Natural killer cell treated with Interleukin-12 subunit alpha and Interleukin-12 subunit beta and Interleukin-15 and Interleukin-18, amount 100 ng/mL, for 72 hours (primary cell): ENCODE measurements around the gene WWP2. TPM values are rescaled to one million over a fixed set of nuclear protein-coding genes. Genes with fewer than 3 reads are reported as not detected.
"Not testable (repeated sequence)": the region's sequence is repeated elsewhere in the genome, so short reads cannot be mapped to it uniquely, and the experiment has no call there.

Source experiments
- ATAC-seq, 2 donors: fragments of 150-1000 bp; cut with Tn5 transposase in 1 of 2; sonication (Bioruptor Pico), chemical (Tn5 transposase) in 1 of 2; 2 replicates each; pipeline ENCODE4 v1.10.0; 2021
- DNase-seq: peaks from one replicate; pipeline ENCODE4 v3.0.0; 2022; ENCODE audit warnings: low spot score
- H3K27ac Mint-ChIP-seq, 2 donors: 1 replicate in 1 of 2; 2 replicates in 1 of 2; pipeline ENCODE4 v1.8.0; 2022; ENCODE audit warnings: mixed read lengths in 2 of 2, mild to moderate bottlenecking in 1 of 2, moderate library complexity in 1 of 2
- H3K27me3 Mint-ChIP-seq, 2 donors: 1 replicate in 1 of 2; 2 replicates in 1 of 2; pipeline ENCODE4 v1.8.0; 2022; ENCODE audit warnings: mixed read lengths in 2 of 2
- H3K36me3 Mint-ChIP-seq: one replicate; pipeline ENCODE4 v1.8.0; 2022; ENCODE audit warnings: mixed read lengths
- H3K4me1 Mint-ChIP-seq, 2 donors: 1 replicate in 1 of 2; 2 replicates in 1 of 2; pipeline ENCODE4 v1.8.0; 2022; ENCODE audit warnings: low read depth in 2 of 2, mixed read lengths in 2 of 2, mild to moderate bottlenecking in 1 of 2
- H3K4me3 Mint-ChIP-seq: one replicate; pipeline ENCODE4 v1.8.0; 2022; ENCODE audit warnings: mixed read lengths
- H3K9me3 Mint-ChIP-seq: 2 replicates; pipeline ENCODE4 v1.8.0; 2022; ENCODE audit warnings: mixed read lengths
- total RNA-seq, 2 donors: library from RNA; stranded (reverse); gene quantifications; one replicate each; pipeline ENCODE4 v1.2.3, GENCODE V29; 2022

The WWP2 gene
- total RNA-seq, 2 donors from 2014 or later, result 82.8 to 93.2 TPM

DNA sequence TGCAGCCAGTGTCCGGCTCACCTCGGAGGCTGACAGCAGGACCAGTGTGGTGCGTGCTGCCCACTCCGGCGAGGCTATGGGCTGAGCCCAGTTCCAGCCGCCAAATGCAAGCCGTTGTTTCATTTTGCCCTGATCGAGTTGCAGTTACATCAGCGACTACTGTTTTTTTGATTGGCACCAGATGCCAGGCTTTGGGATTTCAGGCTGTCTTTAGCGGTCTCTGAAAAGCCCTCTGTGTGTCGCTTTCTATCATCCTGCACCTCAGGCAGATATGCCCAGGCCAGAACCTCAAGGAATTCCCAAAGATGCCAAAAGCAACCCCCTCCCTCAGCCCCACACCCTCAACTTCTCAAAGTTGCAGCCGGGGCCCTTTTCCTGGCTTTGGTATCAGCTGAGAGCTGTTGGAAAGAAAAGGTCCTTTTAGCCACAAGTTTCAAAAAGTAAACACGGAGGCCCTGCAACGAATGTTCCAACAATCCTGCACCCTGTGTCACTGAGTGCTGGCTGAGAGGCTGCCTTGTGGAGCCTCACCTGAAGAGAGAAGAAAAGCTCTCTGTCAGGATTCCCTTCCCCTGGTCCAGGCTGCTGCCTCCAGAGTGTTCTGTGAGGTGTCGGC lies 58.9 kb downstream of the WWP2 start:
- Mint-ChIP-seq H3K4me3 (no peak overlapping the region), H3K36me3 (peaks cover 8% of the 10 kb centered on the region), H3K27ac (peak overlapping the region in 1 of 2 donors; percentile 49), H3K27me3 (no peaks in the 10 kb centered on the region), H3K4me1 (peaks cover 0 to 19% of the 10 kb centered on the region in 2 donors), H3K9me3 (no peaks in the 10 kb centered on the region)
- ATAC-seq (no peak), DNase-seq (no peak)

DNA sequence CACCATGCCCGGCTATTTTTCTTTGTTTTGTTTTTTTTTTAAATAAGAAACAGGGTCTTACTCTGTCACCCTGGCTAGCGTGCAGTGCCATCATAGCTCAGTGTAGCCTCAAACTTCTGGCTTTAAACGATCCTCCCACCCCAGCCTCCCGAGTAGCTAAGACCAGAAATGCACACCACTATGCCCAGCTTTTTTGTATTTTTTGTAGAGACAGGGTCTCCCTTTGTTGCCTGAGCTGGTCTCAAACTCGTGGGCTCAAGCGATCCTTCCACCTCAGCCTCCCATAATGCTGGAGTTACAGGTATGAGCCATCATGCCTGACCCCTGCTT lies 59.7 kb downstream of the WWP2 start:
- no peaks in the 10 kb centered on the region for H3K27me3 Mint-ChIP-seq
- peaks cover 0 to 19% of the 10 kb centered on the region in 2 donors for H3K4me1 Mint-ChIP-seq
- DNase-seq, result no peak
- peak overlapping the region in 1 of 2 donors; percentile 43 for H3K27ac Mint-ChIP-seq
- H3K4me3 Mint-ChIP-seq, result no peak overlapping the region
- no peaks in the 10 kb centered on the region for H3K9me3 Mint-ChIP-seq
- H3K36me3 Mint-ChIP-seq, result peaks cover 8% of the 10 kb centered on the region
- no peak for ATAC-seq

DNA sequence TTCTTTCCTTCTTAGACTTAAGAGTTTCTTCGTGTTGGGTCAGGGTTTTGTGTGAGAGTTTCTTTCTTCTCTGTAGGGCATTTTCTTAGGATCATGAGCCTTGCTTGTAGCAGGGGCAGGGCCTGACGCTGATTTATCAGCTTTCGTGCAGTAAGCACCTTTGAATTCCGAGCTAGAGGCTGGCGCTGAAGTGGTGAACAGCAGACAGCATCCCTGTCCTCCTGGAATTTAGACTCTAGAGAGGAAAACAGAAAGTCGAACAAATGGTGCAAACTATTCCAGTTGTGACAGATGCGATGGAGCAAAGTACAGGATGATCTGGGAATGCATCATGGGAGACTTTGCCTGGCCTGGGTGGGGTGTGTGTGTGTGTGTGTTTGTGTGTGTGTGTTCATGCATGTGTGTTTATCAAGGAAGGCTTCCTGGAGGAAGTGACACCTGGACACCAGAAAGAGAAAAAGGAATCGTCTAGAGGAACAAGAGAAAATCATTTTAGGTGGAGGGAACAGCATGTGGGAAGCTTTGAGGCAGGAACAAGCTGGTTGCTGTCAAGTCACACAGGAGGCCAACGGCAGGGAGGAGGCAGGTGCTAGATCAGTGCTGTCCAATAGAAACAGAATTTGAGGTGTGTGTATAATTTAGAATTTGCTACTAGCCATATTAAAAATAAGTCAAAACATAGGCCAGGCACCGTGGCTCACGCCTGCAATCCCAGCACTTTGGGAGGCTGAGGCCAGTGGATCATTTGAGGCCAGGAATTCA lies 60.2 kb downstream of the WWP2 start:
- H3K9me3 Mint-ChIP-seq, result no peaks in the 10 kb centered on the region
- ATAC-seq (no peak), DNase-seq (no peak)
- peaks cover 8% of the 10 kb centered on the region for H3K36me3 Mint-ChIP-seq
- peaks cover 0 to 19% of the 10 kb centered on the region in 2 donors for H3K4me1 Mint-ChIP-seq
- H3K4me3 Mint-ChIP-seq, result no peak overlapping the region
- H3K27me3 Mint-ChIP-seq, result no peaks in the 10 kb centered on the region
- H3K27ac Mint-ChIP-seq, result peak overlapping the region in 1 of 2 donors; percentile 43

DNA sequence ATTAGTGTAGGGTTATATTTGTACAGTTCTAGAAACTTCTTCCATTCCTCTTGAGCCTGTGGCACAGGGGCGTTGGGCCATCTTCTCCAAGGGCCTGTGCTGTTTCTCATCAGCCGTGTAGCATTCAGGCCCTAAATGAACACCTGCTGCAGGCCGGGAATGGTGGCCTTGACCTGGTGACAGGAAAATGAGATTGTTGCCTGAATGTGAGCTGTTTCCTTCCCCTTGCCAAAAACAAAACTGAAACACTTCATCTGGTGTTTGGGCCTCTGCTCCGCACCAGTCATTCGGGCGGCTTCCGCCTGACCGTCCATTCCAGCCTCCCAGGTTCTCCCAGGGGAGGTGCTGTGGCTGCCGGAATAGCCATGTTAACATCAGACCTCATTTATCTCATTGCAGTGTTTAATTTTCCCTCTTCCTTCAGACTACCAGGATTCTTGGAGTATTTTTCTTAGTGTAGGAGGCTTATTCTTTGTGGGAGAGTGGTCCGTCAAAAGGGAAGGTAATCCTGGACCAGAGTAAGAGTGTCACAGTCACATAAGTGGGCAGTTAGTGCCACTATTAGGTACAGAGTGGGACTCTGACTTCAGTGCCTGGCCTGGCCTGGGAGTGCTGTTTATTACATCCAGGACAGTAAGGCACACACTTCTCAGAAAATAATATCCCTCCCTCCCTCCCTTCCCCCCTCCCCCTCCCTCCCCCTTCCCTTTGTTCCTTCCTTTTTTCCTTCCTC lies 61.9 kb downstream of the WWP2 start:
- peaks cover 5% of the 10 kb centered on the region for H3K36me3 Mint-ChIP-seq
- H3K27ac Mint-ChIP-seq, result peak overlapping the region; percentile 31 to 81
- H3K4me1 Mint-ChIP-seq, result peaks cover 1 to 13% of the 10 kb centered on the region in 2 donors
- H3K27me3 Mint-ChIP-seq, result no peaks in the 10 kb centered on the region
- ATAC-seq (peak in 1 of 2 donors; percentile 62), DNase-seq (no peak)
- no peaks in the 10 kb centered on the region for H3K9me3 Mint-ChIP-seq
- peak overlapping the region; percentile 1 for H3K4me3 Mint-ChIP-seq

DNA sequence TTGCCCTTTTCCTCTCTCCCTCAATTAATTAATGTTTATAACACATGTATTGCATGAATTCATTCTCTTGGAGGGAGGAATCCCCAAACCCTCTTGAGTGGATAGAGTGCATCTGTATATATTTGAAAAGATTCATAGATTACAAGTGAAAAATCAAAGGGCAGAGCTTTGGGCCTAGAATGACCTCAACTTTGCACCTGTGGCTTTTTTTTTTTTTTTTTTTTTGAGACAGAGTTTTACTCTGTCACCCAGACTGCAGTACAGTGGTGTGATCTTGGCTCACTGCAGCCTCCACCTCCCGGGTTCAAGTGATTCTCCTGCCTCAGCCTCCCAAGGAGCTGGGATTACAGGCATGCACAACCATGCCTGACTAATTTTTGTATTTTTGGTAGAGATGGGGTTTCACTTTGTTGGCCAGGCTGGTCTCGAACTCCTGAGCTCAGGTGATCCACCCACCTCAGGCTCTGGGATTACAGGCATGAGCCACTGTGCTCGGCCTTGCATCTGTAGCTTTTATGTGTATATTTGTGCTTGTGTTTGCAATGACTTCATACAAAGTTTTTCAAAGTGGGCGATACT lies 62.5 kb downstream of the WWP2 start:
- H3K27ac Mint-ChIP-seq, result peak overlapping the region in 1 of 2 donors; percentile 81
- not testable (repeated sequence) for H3K27me3 Mint-ChIP-seq, ATAC-seq, H3K9me3 Mint-ChIP-seq, H3K4me3 Mint-ChIP-seq, H3K36me3 Mint-ChIP-seq, DNase-seq
- peaks cover 5 to 12% of the 10 kb centered on the region in 2 donors for H3K4me1 Mint-ChIP-seq

DNA sequence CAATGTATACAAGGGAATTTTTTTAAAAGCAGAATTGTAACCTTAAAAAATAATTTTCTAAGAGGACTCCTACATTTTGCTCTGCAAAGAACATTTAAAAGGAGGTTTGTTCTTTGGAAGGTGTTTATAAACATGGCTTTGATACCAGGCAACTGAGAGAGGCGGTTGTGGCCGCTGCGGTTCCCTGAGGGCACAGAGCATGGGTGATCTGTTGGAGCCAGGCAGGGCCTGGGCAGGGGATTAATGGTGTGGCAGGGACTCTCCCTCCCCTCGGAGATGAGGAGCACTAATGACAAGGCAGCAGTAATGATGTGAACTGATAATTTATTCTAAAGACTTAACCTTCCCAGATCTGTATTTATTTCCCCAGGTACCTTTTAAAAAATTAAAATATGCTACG lies 65.4 kb downstream of the WWP2 start:
- Mint-ChIP-seq H3K4me3 (no peak overlapping the region), H3K27me3 (no peaks in the 10 kb centered on the region), H3K4me1 (peaks cover 5 to 6% of the 10 kb centered on the region in 2 donors), H3K36me3 (peaks cover 7% of the 10 kb centered on the region), H3K9me3 (no peaks in the 10 kb centered on the region), H3K27ac (no peak overlapping the region)
- no peak for ATAC-seq
- DNase-seq, result no peak

DNA sequence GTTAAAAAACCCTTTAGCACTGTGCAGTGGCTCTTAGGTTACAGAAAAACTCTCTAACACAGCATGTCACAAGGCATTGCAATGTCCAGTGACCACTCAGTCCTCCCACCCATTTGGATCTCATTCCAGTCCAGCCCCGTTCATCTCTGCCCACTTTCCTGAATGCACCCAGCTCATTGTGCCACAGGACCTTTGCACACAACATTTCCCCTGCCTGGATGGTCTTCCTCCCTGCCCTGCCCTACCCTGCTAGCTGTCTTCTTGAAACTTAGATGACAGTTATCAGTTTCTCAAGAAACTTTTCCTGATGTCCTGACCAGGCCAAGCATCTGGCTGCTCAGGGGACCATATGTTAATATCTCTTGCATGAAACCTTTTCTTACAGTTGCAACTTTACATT lies 67.2 kb downstream of the WWP2 start:
- peaks cover 7% of the 10 kb centered on the region for H3K36me3 Mint-ChIP-seq
- DNase-seq (no peak), ATAC-seq (no peak)
- H3K4me1 Mint-ChIP-seq, result peaks cover 10 to 12% of the 10 kb centered on the region in 2 donors
- H3K27me3 Mint-ChIP-seq, result no peaks in the 10 kb centered on the region
- H3K9me3 Mint-ChIP-seq, result no peaks in the 10 kb centered on the region
- H3K4me3 Mint-ChIP-seq, result no peak overlapping the region
- peak overlapping the region in 1 of 2 donors; percentile 3 for H3K27ac Mint-ChIP-seq

DNA sequence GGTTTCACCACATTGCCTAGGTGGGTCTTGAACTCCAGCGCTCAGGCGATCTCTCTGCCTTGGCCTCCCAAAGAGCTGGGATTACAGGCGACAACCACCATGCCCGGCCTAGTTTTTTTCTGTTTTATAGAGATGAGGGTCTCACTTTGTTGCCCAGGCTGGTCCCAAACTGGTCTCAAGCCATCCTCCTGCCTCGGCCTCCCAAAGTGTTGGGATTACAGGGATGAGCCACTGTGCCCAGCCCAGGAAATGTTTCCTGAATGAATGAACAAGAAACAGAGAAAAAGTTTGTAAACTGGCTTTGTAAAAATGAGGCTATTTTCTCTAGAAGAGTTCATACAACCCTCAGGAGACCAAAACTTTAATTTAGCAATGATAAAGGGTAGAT lies 68.0 kb downstream of the WWP2 start:
- H3K4me1 Mint-ChIP-seq, result peaks cover 10 to 12% of the 10 kb centered on the region in 2 donors
- H3K4me3 Mint-ChIP-seq, result no peak overlapping the region
- peak overlapping the region in 1 of 2 donors; percentile 84 for H3K27ac Mint-ChIP-seq
- ATAC-seq, result no peak
- H3K36me3 Mint-ChIP-seq, result peaks cover 7% of the 10 kb centered on the region
- H3K9me3 Mint-ChIP-seq, result no peaks in the 10 kb centered on the region
- DNase-seq, result no peak
- no peaks in the 10 kb centered on the region for H3K27me3 Mint-ChIP-seq

DNA sequence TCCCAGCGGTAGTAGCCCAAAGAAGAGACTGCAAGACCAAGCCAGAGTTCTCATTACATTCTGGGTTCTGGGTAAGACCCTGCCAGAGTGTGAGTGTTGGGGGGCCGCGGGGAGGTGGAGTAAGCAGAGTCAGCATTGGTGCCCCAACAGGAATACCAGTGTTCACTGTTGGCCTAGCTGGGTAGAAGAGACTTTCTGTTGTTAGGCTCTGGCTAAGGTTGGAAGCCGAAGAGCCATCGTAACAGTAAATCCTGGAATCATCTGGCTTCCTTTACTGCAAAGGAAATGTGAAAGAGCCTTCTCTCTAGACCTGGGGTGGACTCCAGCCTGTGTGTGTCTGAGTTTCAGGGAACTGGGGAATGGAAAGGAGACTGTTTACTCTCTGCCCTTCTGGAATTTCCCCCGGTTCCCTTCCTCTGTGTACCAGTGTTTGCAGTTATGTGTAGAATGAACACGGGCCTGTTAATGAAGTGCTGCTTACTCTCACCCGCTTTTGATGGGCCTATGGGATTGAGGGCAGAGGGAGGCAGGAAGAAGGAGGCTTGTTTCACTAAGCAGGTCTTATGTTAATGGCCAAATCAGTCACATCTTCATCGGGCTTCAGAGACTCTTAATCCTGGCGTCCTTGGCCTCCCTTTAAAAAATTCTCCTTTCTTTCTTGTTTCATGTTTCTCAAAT lies 68.5 kb downstream of the WWP2 start:
- no peak for DNase-seq
- Mint-ChIP-seq H3K27me3 (no peaks in the 10 kb centered on the region), H3K4me1 (peaks cover 10 to 12% of the 10 kb centered on the region in 2 donors), H3K4me3 (no peak overlapping the region), H3K36me3 (peaks cover 7% of the 10 kb centered on the region), H3K27ac (peak overlapping the region in 1 of 2 donors; percentile 84), H3K9me3 (no peaks in the 10 kb centered on the region)
- no peak for ATAC-seq

DNA sequence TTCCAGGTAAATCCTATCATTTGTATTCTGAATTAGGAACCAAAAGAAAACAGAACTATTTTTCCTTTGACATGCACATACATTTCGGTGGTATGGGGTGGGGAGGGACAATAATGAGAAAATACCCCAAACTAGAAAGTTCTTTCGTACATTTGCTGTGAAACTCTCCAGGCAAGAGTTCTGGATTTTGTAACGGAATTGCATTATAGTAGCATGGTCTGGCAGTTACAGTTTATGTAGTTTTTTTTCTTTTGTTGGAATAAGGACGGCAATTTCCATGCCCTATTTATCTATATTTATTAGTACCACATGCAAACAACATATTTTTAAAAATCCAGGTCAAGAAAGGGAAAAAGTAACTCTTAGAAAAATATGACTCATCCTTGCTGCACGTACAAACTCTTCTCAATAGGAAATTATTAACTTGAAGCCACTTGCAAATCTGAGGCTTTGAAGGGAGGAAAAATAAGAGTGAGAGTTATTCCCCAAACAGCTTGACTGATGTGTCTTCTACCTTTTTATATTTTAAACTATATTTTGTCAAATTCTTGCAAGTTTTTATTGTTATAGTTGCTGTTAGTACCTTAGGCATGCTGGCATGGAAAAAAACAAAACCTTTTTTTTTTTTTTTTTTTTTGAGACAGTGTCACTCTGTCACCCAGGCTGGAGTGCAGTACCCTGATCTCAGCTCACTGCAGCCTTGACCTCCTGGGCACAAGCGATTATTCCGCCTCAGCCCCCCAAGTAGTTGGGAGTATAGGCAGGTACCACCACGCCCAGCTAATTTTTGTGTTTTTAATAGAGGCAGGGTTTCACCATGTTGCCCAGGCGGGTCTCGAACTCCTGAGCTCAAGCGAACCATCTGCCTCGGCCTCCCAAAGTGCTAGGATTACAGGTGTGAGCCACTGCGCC lies 69.3 kb downstream of the WWP2 start:
- Mint-ChIP-seq H3K4me1 (peaks cover 10 to 12% of the 10 kb centered on the region in 2 donors), H3K36me3 (peaks cover 7% of the 10 kb centered on the region), H3K27ac (no peak overlapping the region)

DNA sequence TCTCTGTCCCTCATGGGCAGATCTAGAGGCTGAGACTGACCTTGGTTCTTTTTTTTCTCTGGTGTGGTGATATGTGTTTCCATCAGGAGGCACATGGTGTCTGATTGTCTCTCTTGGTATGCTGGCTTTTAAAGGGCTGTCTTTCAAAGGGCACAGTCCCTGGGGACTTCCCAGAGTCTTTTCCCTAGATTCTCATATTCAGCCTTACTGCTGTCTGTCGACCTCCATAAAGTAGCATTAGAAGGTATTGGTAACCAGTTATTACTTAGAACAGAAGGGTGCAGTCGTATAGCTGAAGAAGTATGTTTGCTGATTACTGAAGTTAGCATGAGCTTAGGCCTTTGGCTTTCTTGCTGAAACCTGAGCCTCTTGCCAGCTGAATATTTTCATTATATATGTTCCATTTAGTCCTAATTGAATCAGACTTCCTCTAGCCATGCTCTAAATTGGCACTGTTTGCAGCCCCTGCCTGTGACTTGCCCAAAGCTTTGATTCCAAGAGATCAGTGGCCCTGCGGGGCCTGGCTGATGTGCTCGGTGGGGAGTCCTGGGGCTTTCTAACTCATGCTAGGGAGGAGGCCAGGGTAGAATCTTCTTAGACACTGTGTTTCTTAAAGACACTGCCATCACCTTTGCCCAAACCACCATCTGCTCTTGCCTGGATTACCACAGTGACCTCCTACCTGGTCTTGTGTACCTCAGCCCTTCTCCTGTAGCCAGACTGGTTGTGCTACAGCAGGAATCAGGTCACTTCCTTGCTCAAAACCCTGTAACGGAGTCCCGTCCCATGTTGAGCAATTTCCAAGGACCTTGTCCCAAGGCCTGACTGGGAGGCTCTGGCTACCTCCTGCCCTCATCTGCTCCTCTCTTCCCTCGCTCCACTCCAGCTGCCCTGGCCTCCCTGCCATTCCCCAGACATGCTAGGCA lies 71.5 kb downstream of the WWP2 start:
- Mint-ChIP-seq H3K27ac (peak overlapping the region in 1 of 2 donors; percentile 63), H3K4me3 (no peak overlapping the region), H3K27me3 (no peaks in the 10 kb centered on the region), H3K9me3 (no peaks in the 10 kb centered on the region), H3K36me3 (peaks cover 7% of the 10 kb centered on the region), H3K4me1 (peaks cover 10 to 12% of the 10 kb centered on the region in 2 donors)
- DNase-seq (no peak), ATAC-seq (no peak)

More for the DNA sequence above, 69.3 kb downstream of the WWP2 start:
- ATAC-seq, result no peak
- no peak overlapping the region for H3K4me3 Mint-ChIP-seq
- H3K9me3 Mint-ChIP-seq, result no peaks in the 10 kb centered on the region
- DNase-seq, result no peak
- no peaks in the 10 kb centered on the region for H3K27me3 Mint-ChIP-seq
